GM19463 (cell line): ENCODE data around the gene MYDGF.
"Not testable (repeated sequence)": the region's sequence is repeated elsewhere in the genome, so short reads cannot be mapped to it uniquely, and the experiment has no call there.

ENCODE experiments used
- ATAC-seq: cut with Tn5 transposase; IDR thresholded peaks from one replicate; pipeline ENCODE4 v1.9.1; 2021; ENCODE audit warnings: mild to moderate bottlenecking, moderate library complexity; ENCODE audit not compliant: unreplicated experiment

Gene MYDGF

GRCh38 chr19:4701557-4701956 lies 31.4 kb upstream of the MYDGF start:
- ATAC-seq, result no peak

- ATAC-seq, result no peak
Observed at GRCh38 chr19:4700693-4700970, 30.5 kb upstream of the MYDGF start.

- no peak for ATAC-seq
Observed at GRCh38 chr19:4699826-4700692, 29.9 kb upstream of the MYDGF start.

- no peak for ATAC-seq
Observed at GRCh38 chr19:4697304-4697703, 27.2 kb upstream of the MYDGF start.

- no peak for ATAC-seq
Observed at GRCh38 chr19:4695224-4695731, 25.1 kb upstream of the MYDGF start.

GRCh38 chr19:4694211-4694987 lies 24.3 kb upstream of the MYDGF start:
- no peak for ATAC-seq

- ATAC-seq, result no peak
Observed at GRCh38 chr19:4693471-4694121, 23.5 kb upstream of the MYDGF start.

- ATAC-seq, result no peak
Observed at GRCh38 chr19:4693078-4693350, 22.9 kb upstream of the MYDGF start.

- ATAC-seq, result no peak
Observed at GRCh38 chr19:4692251-4693077, 22.3 kb upstream of the MYDGF start.

- no peak for ATAC-seq
Observed at GRCh38 chr19:4691373-4691772, 21.2 kb upstream of the MYDGF start.

GRCh38 chr19:4690361-4690760 lies 20.2 kb upstream of the MYDGF start:
- ATAC-seq, result no peak

- no peak for ATAC-seq
Observed at GRCh38 chr19:4689403-4689802, 19.3 kb upstream of the MYDGF start.

- ATAC-seq, result no peak
Observed at GRCh38 chr19:4688587-4688986, 18.4 kb upstream of the MYDGF start.

- ATAC-seq, result no peak
Observed at GRCh38 chr19:4687396-4687795, 17.3 kb upstream of the MYDGF start.

- no peak for ATAC-seq
Observed at GRCh38 chr19:4686700-4687099, 16.6 kb upstream of the MYDGF start.

- no peak for ATAC-seq
Observed at GRCh38 chr19:4684312-4685095, 14.4 kb upstream of the MYDGF start.

GRCh38 chr19:4682417-4683200 lies 12.5 kb upstream of the MYDGF start:
- ATAC-seq, result no peak

GRCh38 chr19:4680021-4680420 lies 9.9 kb upstream of the MYDGF start:
- not testable (repeated sequence) for ATAC-seq
